Measurements from ENCODE around the gene CLEC11A.

CLEC11A gene

GRCh38 chr19:50703915-50704796 lies 19.0 kb upstream of the CLEC11A start:
- DNase-seq (ENCODE audit: low spot score), result no peak

GRCh38 chr19:50705422-50706019 lies 17.6 kb upstream of the CLEC11A start:
- DNase-seq (ENCODE audit: low spot score), result peak; percentile 57

- no peak for DNase-seq (ENCODE audit: low spot score)
Observed at GRCh38 chr19:50706387-50706786, 16.8 kb upstream of the CLEC11A start.

- DNase-seq (ENCODE audit: low spot score), result no peak
Observed at GRCh38 chr19:50708179-50708879, 14.8 kb upstream of the CLEC11A start.

- DNase-seq (ENCODE audit: low spot score), result no peak
Observed at GRCh38 chr19:50710094-50710493, 13.1 kb upstream of the CLEC11A start.

GRCh38 chr19:50710612-50711011 lies 12.6 kb upstream of the CLEC11A start:
- no peak for DNase-seq (ENCODE audit: low spot score)

- no peak for DNase-seq (ENCODE audit: low spot score)
Observed at GRCh38 chr19:50711196-50711595, 12.0 kb upstream of the CLEC11A start.

- no peak for DNase-seq (ENCODE audit: low spot score)
Observed at GRCh38 chr19:50711805-50712204, 11.4 kb upstream of the CLEC11A start.

- DNase-seq (ENCODE audit: low spot score), result no peak
Observed at GRCh38 chr19:50712833-50713232, 10.3 kb upstream of the CLEC11A start.

GRCh38 chr19:50713556-50714236 lies 9.5 kb upstream of the CLEC11A start:
- no peak for DNase-seq (ENCODE audit: low spot score)

- no peak for DNase-seq (ENCODE audit: low spot score)
Observed at GRCh38 chr19:50716178-50717025, 6.8 kb upstream of the CLEC11A start.

GRCh38 chr19:50717026-50717723 lies 6.0 kb upstream of the CLEC11A start:
- DNase-seq (ENCODE audit: low spot score), result no peak

- no peak for DNase-seq (ENCODE audit: low spot score)
Observed at GRCh38 chr19:50717891-50718254, 5.3 kb upstream of the CLEC11A start.

GRCh38 chr19:50718255-50719118 lies 4.7 kb upstream of the CLEC11A start:
- no peak for DNase-seq (ENCODE audit: low spot score)

- no peak for DNase-seq (ENCODE audit: low spot score)
Observed at GRCh38 chr19:50719119-50719435, 4.1 kb upstream of the CLEC11A start.

- DNase-seq (ENCODE audit: low spot score), result no peak
Observed at GRCh38 chr19:50719566-50719965, 3.6 kb upstream of the CLEC11A start, which contains the start of gene SHANK1. TSS of gene SHANK1 (minus strand) at chr19:50719802. CDS start at chr19:50716919, 2,883 bp downstream.

- DNase-seq (ENCODE audit: low spot score), result no peak
Observed at GRCh38 chr19:50720181-50720920, 2.8 kb upstream of the CLEC11A start.

- DNase-seq (ENCODE audit: low spot score), result no peak
Observed at GRCh38 chr19:50720921-50721381, 2.2 kb upstream of the CLEC11A start.

Measured in activated CD4-positive, alpha-beta T cell treated with anti-CD3 and anti-CD28 coated beads, Interleukin-2, Interleukin-4, amounts not matched to agents 100 ng/mL and 50 ng/mL, durations not matched to agents 16 hours and 8 hours (primary cell).